ENCODE results near the gene RASSF6. TPM values are rescaled to one million over a fixed set of nuclear protein-coding genes. Genes with fewer than 3 reads are reported as not detected.

RASSF6 gene
- total RNA-seq, 1 experiment from 2014 or later, result 0.15 TPM

GRCh38 chr4:73525611-73526010 lies 94.6 kb downstream of the RASSF6 start (continued):
- TF ChIP-seq ATF3 (CRISPR knock-in tag; conservative IDR thresholded peaks at IDR 0.05), result no peak
- TF ChIP-seq ZBTB21 (CRISPR knock-in tag; IDR thresholded peaks at IDR 0.05; ENCODE audit: borderline replicate concordance), result no peak
- no peak for TF ChIP-seq NFE2L1 (CRISPR knock-in tag; IDR thresholded peaks at IDR 0.05)

- Mint-ChIP-seq H3K9me3 (peaks cover 22% of the 10 kb centered on the region), H3K27ac (no peak overlapping the region), H3K4me1 (peaks cover 21% of the 10 kb centered on the region), H3K36me3 (peaks cover 20% of the 10 kb centered on the region), H3K27me3 (ENCODE audit: low read depth) (no peaks in the 10 kb centered on the region), H3K4me3 (no peak overlapping the region)
- TF ChIP-seq NFE2L1 (CRISPR knock-in tag; IDR thresholded peaks at IDR 0.05) (no peak), CREM (CRISPR knock-in tag; IDR thresholded peaks at IDR 0.05) (no peak), FOXK1 (CRISPR knock-in tag; IDR thresholded peaks at IDR 0.05) (no peak), NFYB (CRISPR knock-in tag; conservative IDR thresholded peaks at IDR 0.05; ENCODE audit: low read depth) (no peak), E2F1 (CRISPR knock-in tag; IDR thresholded peaks at IDR 0.05) (no peak), ZNF512 (CRISPR knock-in tag; IDR thresholded peaks at IDR 0.05; ENCODE audit: borderline replicate concordance) (no peak), AR (CRISPR knock-in tag; IDR thresholded peaks at IDR 0.05) (no peak), USF1 (CRISPR knock-in tag; IDR thresholded peaks at IDR 0.05) (no peak), MAX (CRISPR knock-in tag; IDR thresholded peaks at IDR 0.05) (no peak), GABPB1 (CRISPR knock-in tag; IDR thresholded peaks at IDR 0.05) (no peak), HMGXB4 (CRISPR knock-in tag; IDR thresholded peaks at IDR 0.05) (no peak), RORB (CRISPR knock-in tag; IDR thresholded peaks at IDR 0.05) (no peak), ZNF671 (CRISPR knock-in tag; IDR thresholded peaks at IDR 0.05) (no peak), PREB (CRISPR knock-in tag; IDR thresholded peaks at IDR 0.05; ENCODE audit: borderline replicate concordance) (no peak), FOXP1 (CRISPR knock-in tag; IDR thresholded peaks at IDR 0.05; ENCODE audit: borderline replicate concordance) (no peak), MYBL2 (CRISPR knock-in tag; IDR thresholded peaks at IDR 0.05) (no peak), ZNF138 (CRISPR knock-in tag; conservative IDR thresholded peaks at IDR 0.05) (no peak), GRHL2 (CRISPR knock-in tag; IDR thresholded peaks at IDR 0.05; ENCODE audit: insufficient replicate concordance, severe bottlenecking) (no peak), ZNF281 (CRISPR knock-in tag; IDR thresholded peaks at IDR 0.05) (no peak), CREB1 (CRISPR knock-in tag; IDR thresholded peaks at IDR 0.05) (no peak)
- ChIA-PET CTCF (no interaction called here), POLR2A (no interaction called here)
- ATAC-seq, result no peak
- no peak for DNase-seq (ENCODE audit: low spot score)
Observed at GRCh38 chr4:73523126-73523525, 97.1 kb downstream of the RASSF6 start.

Data from WTC11 (cell line).